Nephron (organoid): Measurements from ENCODE around the gene PIAS4.
A peak's percentile ranks its signal among the peaks of the same experiment; 100 is the strongest.

Source experiments
- H3K27ac Mint-ChIP-seq, 3 experiments: 2 replicates each; pipeline ENCODE4 v1.8.0; 2020; ENCODE audit warnings: mixed read lengths in 3 of 3, mild to moderate bottlenecking in 2 of 3, moderate library complexity in 1 of 3
- H3K27me3 Mint-ChIP-seq: 2 replicates; pipeline ENCODE4 v1.8.0; 2021; ENCODE audit warnings: low read depth, mild to moderate bottlenecking, moderate library complexity, mixed read lengths
- H3K36me3 Mint-ChIP-seq: 2 replicates; pipeline ENCODE4 v1.8.0; 2020; ENCODE audit warnings: low read depth, mixed read lengths
- H3K4me1 Mint-ChIP-seq: 2 replicates; pipeline ENCODE4 v1.8.0; 2020; ENCODE audit warnings: mixed read lengths
- H3K4me3 Mint-ChIP-seq, 3 experiments: 2 replicates each; pipeline ENCODE4 v1.8.0; 2020; ENCODE audit warnings: mild to moderate bottlenecking in 3 of 3, mixed read lengths in 3 of 3, moderate library complexity in 2 of 3
- H3K9me3 Mint-ChIP-seq: 2 replicates; pipeline ENCODE4 v1.8.0; 2020; ENCODE audit warnings: mixed read lengths
- TF ChIP-seq, protein P1 (sequence below), 3 experiments: fragments of 200-600 bp; sonication (generic); IDR thresholded peaks; one replicate each; pipeline ENCODE4 v1.5.0; 2021; ENCODE audit warnings: antibody characterized with exemption in 3 of 3; ENCODE audit not compliant: unreplicated experiment in 3 of 3

Gene PIAS4, protein sequence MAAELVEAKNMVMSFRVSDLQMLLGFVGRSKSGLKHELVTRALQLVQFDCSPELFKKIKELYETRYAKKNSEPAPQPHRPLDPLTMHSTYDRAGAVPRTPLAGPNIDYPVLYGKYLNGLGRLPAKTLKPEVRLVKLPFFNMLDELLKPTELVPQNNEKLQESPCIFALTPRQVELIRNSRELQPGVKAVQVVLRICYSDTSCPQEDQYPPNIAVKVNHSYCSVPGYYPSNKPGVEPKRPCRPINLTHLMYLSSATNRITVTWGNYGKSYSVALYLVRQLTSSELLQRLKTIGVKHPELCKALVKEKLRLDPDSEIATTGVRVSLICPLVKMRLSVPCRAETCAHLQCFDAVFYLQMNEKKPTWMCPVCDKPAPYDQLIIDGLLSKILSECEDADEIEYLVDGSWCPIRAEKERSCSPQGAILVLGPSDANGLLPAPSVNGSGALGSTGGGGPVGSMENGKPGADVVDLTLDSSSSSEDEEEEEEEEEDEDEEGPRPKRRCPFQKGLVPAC

DNA sequence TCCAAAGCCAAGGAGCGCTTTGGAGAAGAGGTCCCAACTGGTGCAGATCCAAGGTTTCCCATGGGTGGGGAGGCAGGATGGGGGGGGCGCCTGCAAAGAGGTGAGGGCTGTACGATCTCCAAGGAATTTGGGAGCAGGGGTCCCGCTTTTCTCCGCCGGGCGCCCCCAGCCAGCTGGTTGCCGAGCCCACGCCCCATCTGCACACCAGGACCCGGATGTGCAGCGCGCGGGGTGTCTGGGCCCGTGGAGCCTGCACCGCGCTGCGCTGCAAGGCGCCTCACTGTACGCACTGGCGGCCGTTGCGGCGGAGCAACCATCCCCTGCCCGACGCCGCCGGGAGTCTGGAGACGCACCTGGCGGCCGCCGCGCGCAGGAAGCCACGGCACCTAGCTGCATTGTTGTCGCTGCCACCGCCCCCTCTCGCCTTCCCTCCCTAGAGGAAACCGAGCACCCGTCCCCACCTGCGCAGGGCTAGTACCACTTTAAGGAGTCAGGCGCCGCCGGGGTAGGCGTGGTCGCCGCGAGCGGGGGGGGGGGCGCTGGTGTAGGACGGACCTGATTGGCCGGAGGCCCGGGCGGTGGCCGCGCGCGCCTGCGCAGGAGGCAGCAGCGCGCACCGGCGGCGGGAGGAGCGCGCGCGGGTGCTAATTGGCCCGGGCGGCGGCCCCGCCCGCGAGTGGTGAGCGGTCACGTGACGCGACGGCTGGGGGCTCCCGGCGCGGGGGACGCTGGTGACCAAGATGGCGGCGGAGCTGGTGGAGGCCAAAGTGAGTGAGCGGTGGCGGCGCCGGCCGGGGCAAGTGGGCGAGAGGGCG is at the start of gene PIAS4:
Gene PIAS4 (plus strand): TSS at position 716 of the 815 bp plus-strand sequence. CDS start 25 bp downstream, at position 741.
- Mint-ChIP-seq H3K36me3 (no peaks in the 10 kb centered on the region), H3K4me3 (peak within 1 kb of the TSS; percentile 85 to 97 (median 96)), H3K27ac (peak within 1 kb of the TSS; percentile 61 to 79 (median 77)), H3K9me3 (no peaks in the 10 kb centered on the region), H3K27me3 (no peaks in the 10 kb centered on the region), H3K4me1 (peaks cover 31% of the 10 kb centered on the region)
- TF ChIP-seq, protein P1, sequence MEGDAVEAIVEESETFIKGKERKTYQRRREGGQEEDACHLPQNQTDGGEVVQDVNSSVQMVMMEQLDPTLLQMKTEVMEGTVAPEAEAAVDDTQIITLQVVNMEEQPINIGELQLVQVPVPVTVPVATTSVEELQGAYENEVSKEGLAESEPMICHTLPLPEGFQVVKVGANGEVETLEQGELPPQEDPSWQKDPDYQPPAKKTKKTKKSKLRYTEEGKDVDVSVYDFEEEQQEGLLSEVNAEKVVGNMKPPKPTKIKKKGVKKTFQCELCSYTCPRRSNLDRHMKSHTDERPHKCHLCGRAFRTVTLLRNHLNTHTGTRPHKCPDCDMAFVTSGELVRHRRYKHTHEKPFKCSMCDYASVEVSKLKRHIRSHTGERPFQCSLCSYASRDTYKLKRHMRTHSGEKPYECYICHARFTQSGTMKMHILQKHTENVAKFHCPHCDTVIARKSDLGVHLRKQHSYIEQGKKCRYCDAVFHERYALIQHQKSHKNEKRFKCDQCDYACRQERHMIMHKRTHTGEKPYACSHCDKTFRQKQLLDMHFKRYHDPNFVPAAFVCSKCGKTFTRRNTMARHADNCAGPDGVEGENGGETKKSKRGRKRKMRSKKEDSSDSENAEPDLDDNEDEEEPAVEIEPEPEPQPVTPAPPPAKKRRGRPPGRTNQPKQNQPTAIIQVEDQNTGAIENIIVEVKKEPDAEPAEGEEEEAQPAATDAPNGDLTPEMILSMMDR (IDR thresholded peaks at IDR 0.05; ENCODE audit: unreplicated experiment in 3 of 3), result no peak

DNA sequence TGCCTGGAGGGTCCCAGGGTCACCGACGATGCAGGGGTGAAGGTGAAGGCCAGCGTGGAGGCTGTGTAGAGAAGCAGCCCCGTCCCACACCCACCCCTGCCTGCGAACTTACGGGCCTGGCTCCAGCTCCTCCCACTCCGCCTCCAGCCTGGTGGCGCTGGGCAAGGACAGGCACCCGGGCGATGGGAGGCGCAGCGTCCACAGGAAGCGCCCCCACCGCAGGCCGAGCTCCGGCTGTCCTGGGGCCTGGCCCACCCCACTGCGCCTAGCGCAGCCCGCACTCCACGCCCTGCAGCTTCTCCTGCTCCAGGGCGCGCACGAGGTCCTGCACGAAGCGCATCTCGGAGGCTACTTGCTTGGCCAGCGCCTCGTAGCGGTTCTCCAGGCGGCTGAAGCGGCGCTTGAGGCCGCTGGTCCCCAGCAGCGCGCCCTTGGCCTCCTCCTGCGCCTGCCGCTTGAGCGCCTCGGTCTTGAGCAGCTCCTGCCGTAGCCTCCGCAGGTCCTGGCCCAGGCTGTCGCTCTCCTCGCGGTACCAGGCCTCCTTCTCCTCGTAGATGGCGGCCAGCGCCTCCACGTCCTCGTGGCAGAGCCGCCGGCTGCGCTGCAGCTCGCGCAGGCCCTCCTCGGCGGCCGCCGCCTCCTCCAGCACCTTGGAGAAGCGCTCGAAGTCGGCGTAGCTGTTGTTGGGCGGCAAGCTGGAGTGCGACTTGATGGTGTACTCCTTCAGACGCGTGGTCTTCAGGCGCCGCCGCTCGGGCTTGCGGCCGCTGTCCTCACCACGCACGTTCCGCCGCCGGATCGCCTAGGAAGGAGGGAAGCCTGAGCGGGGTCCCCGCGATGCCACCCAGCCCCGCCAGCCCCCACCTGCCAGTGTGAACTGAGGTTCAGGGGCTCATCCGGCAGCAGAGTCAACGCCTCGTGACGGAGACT is 48.4 kb upstream of the PIAS4 start:
- Mint-ChIP-seq H3K36me3 (peaks cover 32% of the 10 kb centered on the region), H3K27me3 (no peaks in the 10 kb centered on the region), H3K9me3 (no peaks in the 10 kb centered on the region), H3K4me3 (no peak overlapping the region), H3K4me1 (no peaks in the 10 kb centered on the region), H3K27ac (no peak overlapping the region)
- TF ChIP-seq, protein P1 (IDR thresholded peaks at IDR 0.05; ENCODE audit: unreplicated experiment in 3 of 3), result no peak

DNA sequence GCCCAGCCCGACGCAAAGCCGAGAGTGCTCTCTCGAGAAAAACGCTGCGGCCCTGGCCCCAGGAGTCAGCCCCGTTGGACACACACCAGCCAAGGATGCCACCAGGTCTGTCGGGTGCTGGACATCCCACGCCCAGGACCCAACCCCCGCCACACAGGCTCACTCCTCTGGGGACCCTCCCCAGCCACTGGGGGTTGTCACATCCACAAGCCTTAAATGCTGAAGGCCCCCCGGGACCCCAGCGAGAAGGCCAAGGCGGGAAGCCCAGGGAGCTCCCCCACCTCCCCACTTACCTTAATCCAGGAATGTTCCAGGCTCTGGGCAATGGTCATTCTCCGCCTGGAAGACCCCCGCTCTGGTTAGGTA is 47.8 kb upstream of the PIAS4 start:
- Mint-ChIP-seq H3K9me3 (no peaks in the 10 kb centered on the region), H3K36me3 (peaks cover 36% of the 10 kb centered on the region), H3K4me1 (no peaks in the 10 kb centered on the region), H3K27me3 (no peaks in the 10 kb centered on the region), H3K4me3 (no peak overlapping the region), H3K27ac (no peak overlapping the region)
- TF ChIP-seq, protein P1 (IDR thresholded peaks at IDR 0.05; ENCODE audit: unreplicated experiment in 3 of 3), result no peak

DNA sequence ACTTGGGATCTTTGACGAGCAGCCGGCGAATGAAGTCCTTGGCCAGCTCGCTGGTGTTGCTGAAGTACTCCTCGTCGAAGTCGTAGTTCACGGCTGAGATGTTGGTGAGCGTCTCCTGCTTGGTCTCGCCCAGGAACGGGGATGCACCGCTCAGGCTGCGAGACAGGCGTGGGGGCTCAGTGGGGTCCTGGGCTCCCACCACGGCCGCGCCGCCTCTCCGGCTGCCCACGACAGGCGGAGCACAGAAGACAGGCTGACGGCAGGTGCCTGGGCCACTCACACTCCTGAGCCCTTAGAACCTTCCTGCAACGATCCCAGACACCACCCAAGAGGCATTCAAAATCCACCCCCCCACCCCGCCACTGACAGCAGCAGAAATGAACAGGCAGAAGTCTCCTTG is 46.5 kb upstream of the PIAS4 start:
- no peak overlapping the region for H3K27ac Mint-ChIP-seq
- no peaks in the 10 kb centered on the region for H3K27me3 Mint-ChIP-seq
- TF ChIP-seq, protein P1 (IDR thresholded peaks at IDR 0.05; ENCODE audit: unreplicated experiment in 3 of 3), result no peak
- H3K36me3 Mint-ChIP-seq, result peaks cover 42% of the 10 kb centered on the region
- no peaks in the 10 kb centered on the region for H3K9me3 Mint-ChIP-seq
- no peak overlapping the region for H3K4me3 Mint-ChIP-seq
- H3K4me1 Mint-ChIP-seq, result no peaks in the 10 kb centered on the region

DNA sequence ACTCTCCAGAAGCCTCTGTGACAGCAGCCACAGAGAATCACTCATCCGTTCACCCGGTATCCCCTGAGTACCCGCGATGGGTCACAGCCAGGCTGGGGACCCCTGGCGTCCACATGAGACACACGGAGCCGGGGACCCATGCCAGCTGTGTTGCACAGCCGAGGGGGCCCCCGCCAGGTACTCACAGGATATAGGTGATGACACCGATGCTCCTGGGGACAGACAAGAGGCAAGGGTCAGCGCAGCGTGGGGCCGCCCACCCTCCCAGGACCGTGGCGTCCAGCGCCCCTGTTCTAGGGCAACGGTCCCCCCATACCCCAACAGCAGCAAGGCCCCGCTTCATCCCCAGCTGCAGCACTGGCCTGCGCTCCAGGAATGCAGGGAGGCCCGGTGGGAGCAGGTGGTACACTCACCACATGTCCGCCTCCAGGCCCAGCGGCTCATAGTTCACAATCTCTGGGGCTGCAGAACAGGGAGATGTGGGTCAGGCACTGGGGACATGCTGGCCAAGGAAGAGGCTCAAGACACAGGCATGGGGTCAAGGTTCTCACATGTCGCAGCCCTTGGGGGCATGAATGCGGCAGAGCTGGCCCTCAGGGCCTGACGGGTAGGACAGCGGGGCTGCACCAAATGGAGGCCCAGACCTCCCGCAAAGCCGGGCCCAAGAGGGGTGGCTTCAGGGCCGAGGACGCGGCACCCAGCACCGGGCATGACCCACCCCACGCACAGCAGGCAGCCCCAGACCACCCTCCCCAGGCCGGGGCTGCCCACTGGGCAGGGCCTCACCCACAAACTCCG is 43.9 kb upstream of the PIAS4 start:
- no peaks in the 10 kb centered on the region for H3K9me3 Mint-ChIP-seq
- no peak overlapping the region for H3K4me3 Mint-ChIP-seq
- TF ChIP-seq, protein P1 (IDR thresholded peaks at IDR 0.05; ENCODE audit: unreplicated experiment in 3 of 3), result no peak
- peaks cover 11% of the 10 kb centered on the region for H3K4me1 Mint-ChIP-seq
- peaks cover 46% of the 10 kb centered on the region for H3K36me3 Mint-ChIP-seq
- no peaks in the 10 kb centered on the region for H3K27me3 Mint-ChIP-seq
- H3K27ac Mint-ChIP-seq, result no peak overlapping the region
